Neural cell (in vitro differentiated cells): Measurements from ENCODE around the gene FIGNL2. TPM values are rescaled to one million over a fixed set of nuclear protein-coding genes. Genes with fewer than 3 reads are reported as not detected.

ENCODE experiments used
- H2AFZ ChIP-seq: fragments of 200-600, 300-800 bp; sonication (generic), shearing (Covaris generic); 2 replicates; pipeline ENCODE4 v1.6.0; 2014; ENCODE audit warnings: low read depth, mild to moderate bottlenecking, antibody characterized with exemption, low read length, moderate library complexity
- H3F3A ChIP-seq: fragments of 200-600 bp; shearing (Covaris generic); 2 replicates; pipeline ENCODE4 v1.6.1; 2016; ENCODE audit warnings: mild to moderate bottlenecking, moderate library complexity, mixed read lengths, antibody characterized with exemption, low read length; ENCODE audit not compliant: insufficient read depth, poor library complexity, severe bottlenecking
- H3K27ac ChIP-seq: fragments of 200-600, 300-800 bp; sonication (generic), shearing (Covaris generic); 2 replicates; pipeline ENCODE4 v1.5.1; 2014; ENCODE audit warnings: mild to moderate bottlenecking, low read length, moderate library complexity
- H3K27me3 ChIP-seq: fragments of 300-800, 200-600 bp; sonication (generic), shearing (Covaris generic); 2 replicates; pipeline ENCODE4 v1.6.0; 2014; ENCODE audit warnings: mild to moderate bottlenecking, low read depth, low read length, moderate library complexity; ENCODE audit not compliant: insufficient read depth
- H3K36me3 ChIP-seq: fragments of 300-800, 200-600 bp; sonication (generic), shearing (Covaris generic); 2 replicates; pipeline ENCODE4 v1.5.1; 2014; ENCODE audit warnings: mild to moderate bottlenecking, antibody characterized with exemption, low read length, moderate library complexity; ENCODE audit not compliant: insufficient read depth
- H3K4me2 ChIP-seq: fragments of 300-800, 200-600 bp; sonication (generic), shearing (Covaris generic); 2 replicates; pipeline ENCODE4 v1.6.0; 2014; ENCODE audit warnings: mild to moderate bottlenecking, low read length
- H3K4me3 ChIP-seq: fragments of 300-800, 200-600 bp; sonication (generic), shearing (Covaris generic); 2 replicates; pipeline ENCODE4 v1.5.1; 2014; ENCODE audit warnings: mild to moderate bottlenecking, low read length, moderate library complexity
- H3K79me2 ChIP-seq: fragments of 200-600 bp; shearing (Covaris generic); replicated peaks from 2 replicates; pipeline ENCODE4 v1.6.0; 2014; ENCODE audit warnings: mild to moderate bottlenecking, low read length, moderate library complexity; ENCODE audit not compliant: insufficient read depth
- H3K9ac ChIP-seq: fragments of 300-800, 200-600 bp; sonication (generic), shearing (Covaris generic); 2 replicates; pipeline ENCODE4 v1.6.1; 2016; ENCODE audit warnings: mild to moderate bottlenecking, low read length, mixed read lengths
- H3K9me2 ChIP-seq: fragments of 200-600 bp; shearing (Covaris generic); 2 replicates; pipeline ENCODE4 v1.6.1; 2016; ENCODE audit warnings: mild to moderate bottlenecking, low read length, mixed read lengths; ENCODE audit not compliant: insufficient read depth
- H3K9me3 ChIP-seq: fragments of 200-600, 300-800 bp; sonication (generic), shearing (Covaris generic); 2 replicates; pipeline ENCODE4 v1.6.1; 2016; ENCODE audit warnings: mild to moderate bottlenecking, mixed run types, low read length, moderate library complexity, mixed read lengths
- H4K20me1 ChIP-seq: fragments of 200-600 bp; shearing (Covaris generic); 2 replicates; pipeline ENCODE4 v1.6.1; 2016; ENCODE audit warnings: mild to moderate bottlenecking, mixed run types; ENCODE audit not compliant: insufficient read depth
- EP300 ChIP-seq: fragments of 450-650 bp; conservative IDR thresholded peaks from 2 replicates; pipeline ENCODE4 v1.6.1; 2014; ENCODE audit warnings: antibody characterized with exemption, mild to moderate bottlenecking, moderate library complexity; ENCODE audit not compliant: poor library complexity, severe bottlenecking
- EZH2 ChIP-seq: fragments of 200-600, 300-800 bp; shearing (Covaris generic), sonication (generic); IDR thresholded peaks from 2 replicates; pipeline ENCODE4 v1.6.1; 2014; ENCODE audit warnings: antibody characterized with exemption, low read length, borderline replicate concordance, mild to moderate bottlenecking; ENCODE audit not compliant: insufficient read depth, poor library complexity, severe bottlenecking
- MXI1 ChIP-seq: fragments of 450-650 bp; conservative IDR thresholded peaks from 2 replicates; pipeline ENCODE4 v1.6.1; 2014; ENCODE audit warnings: antibody characterized with exemption, mild to moderate bottlenecking; ENCODE audit not compliant: poor library complexity, severe bottlenecking
- POLR2AphosphoS5 ChIP-seq: IDR thresholded peaks from 2 replicates; pipeline ENCODE4 v1.6.1; 2012
- RAD21 ChIP-seq: fragments of 450-650 bp; conservative IDR thresholded peaks from 2 replicates; pipeline ENCODE4 v1.6.1; 2014; ENCODE audit warnings: antibody characterized with exemption, mild to moderate bottlenecking, moderate library complexity
- SMC3 ChIP-seq: fragments of 450-650 bp; conservative IDR thresholded peaks from 2 replicates; pipeline ENCODE4 v1.6.1; 2014; ENCODE audit warnings: antibody characterized with exemption, mild to moderate bottlenecking, moderate library complexity; ENCODE audit not compliant: poor library complexity
- TAF1 ChIP-seq: IDR thresholded peaks from 2 replicates; pipeline ENCODE4 v1.6.1; 2012; ENCODE audit warnings: low read depth
- polyA plus RNA-seq: library from polyadenylated mRNA; depleted of rRNA; stranded (reverse); fragments of >200 nt; gene quantifications from 2 replicates; pipeline ENCODE4 v1.2.3, GENCODE V29; 2014
- TF ChIP-seq, protein P1 (sequence below): fragments of 450-650 bp; IDR thresholded peaks from 2 replicates; pipeline ENCODE4 v1.5.1; 2014; ENCODE audit warnings: antibody characterized with exemption, mild to moderate bottlenecking, moderate library complexity; ENCODE audit not compliant: poor library complexity, severe bottlenecking
- TF ChIP-seq, protein P2 (sequence below): IDR thresholded peaks from 2 replicates; pipeline ENCODE4 v1.6.1; 2012; ENCODE audit warnings: borderline replicate concordance

Gene FIGNL2
- polyA plus RNA-seq, 1 donor from 2014 or later = 0.21 TPM

DNA sequence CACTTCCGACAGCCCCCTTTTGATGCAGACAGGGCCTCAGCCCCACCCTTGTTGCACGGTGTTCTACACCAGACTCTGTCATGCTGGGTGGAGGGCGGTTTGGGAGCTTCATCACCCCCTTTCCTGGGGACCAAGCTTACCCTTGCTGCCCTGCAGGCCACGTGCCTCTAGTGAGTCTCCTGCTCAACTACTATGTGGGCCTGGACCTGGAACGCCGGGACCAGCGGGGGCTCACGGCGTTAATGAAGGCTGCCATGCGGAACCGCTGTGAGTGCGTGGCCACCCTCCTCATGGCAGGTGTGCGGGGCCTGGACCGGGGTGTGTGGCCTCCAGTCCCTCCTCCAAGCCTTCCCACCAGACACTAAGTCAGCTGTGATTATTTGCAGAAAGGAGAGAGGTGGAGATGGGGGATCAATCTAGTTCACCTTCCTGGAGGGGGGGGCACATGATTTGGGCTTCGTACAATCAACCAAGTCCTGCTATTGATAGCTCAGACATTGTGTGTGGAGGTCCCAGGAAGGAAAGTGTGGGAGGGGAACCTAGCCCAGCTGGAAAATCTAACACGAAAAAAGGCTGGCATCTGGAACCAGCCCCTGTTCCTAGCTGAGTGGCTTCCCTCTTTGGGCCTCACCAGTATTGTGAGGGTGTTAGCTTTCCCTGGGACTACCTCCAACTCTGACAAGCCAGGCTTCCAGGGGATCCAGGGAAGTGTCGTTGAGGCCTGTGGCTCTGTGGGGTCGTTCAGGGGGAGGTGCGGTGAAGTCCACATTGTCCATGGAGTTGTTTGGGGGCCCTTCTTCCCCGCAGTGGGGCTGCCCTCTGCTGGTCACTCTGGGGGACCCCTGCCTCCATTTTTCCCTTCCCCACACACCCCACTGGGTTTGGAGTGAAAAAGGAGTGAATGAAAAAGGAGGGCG, 41.0 kb upstream of the FIGNL2 start:
- no peak overlapping the region for H3K4me3 ChIP-seq
- no peaks in the 10 kb centered on the region for H3K36me3 ChIP-seq
- no peaks in the 10 kb centered on the region for H3K79me2 ChIP-seq
- no peak overlapping the region for H3K9ac ChIP-seq
- H3K9me3 ChIP-seq = no peaks in the 10 kb centered on the region
- no peak overlapping the region for H2AFZ ChIP-seq
- no peaks in the 10 kb centered on the region for H3K9me2 ChIP-seq
- no peaks in the 10 kb centered on the region for H3F3A ChIP-seq
- no peak overlapping the region for H3K4me2 ChIP-seq
- no peak overlapping the region for H3K27ac ChIP-seq
- TF ChIP-seq, protein P1, sequence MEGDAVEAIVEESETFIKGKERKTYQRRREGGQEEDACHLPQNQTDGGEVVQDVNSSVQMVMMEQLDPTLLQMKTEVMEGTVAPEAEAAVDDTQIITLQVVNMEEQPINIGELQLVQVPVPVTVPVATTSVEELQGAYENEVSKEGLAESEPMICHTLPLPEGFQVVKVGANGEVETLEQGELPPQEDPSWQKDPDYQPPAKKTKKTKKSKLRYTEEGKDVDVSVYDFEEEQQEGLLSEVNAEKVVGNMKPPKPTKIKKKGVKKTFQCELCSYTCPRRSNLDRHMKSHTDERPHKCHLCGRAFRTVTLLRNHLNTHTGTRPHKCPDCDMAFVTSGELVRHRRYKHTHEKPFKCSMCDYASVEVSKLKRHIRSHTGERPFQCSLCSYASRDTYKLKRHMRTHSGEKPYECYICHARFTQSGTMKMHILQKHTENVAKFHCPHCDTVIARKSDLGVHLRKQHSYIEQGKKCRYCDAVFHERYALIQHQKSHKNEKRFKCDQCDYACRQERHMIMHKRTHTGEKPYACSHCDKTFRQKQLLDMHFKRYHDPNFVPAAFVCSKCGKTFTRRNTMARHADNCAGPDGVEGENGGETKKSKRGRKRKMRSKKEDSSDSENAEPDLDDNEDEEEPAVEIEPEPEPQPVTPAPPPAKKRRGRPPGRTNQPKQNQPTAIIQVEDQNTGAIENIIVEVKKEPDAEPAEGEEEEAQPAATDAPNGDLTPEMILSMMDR = no peak
- TF ChIP-seq MXI1 (no peak), POLR2AphosphoS5 (no peak), RAD21 (no peak), TAF1 (no peak), EP300 (no peak), EZH2 (no peak), SMC3 (no peak)
- TF ChIP-seq, protein P2, sequence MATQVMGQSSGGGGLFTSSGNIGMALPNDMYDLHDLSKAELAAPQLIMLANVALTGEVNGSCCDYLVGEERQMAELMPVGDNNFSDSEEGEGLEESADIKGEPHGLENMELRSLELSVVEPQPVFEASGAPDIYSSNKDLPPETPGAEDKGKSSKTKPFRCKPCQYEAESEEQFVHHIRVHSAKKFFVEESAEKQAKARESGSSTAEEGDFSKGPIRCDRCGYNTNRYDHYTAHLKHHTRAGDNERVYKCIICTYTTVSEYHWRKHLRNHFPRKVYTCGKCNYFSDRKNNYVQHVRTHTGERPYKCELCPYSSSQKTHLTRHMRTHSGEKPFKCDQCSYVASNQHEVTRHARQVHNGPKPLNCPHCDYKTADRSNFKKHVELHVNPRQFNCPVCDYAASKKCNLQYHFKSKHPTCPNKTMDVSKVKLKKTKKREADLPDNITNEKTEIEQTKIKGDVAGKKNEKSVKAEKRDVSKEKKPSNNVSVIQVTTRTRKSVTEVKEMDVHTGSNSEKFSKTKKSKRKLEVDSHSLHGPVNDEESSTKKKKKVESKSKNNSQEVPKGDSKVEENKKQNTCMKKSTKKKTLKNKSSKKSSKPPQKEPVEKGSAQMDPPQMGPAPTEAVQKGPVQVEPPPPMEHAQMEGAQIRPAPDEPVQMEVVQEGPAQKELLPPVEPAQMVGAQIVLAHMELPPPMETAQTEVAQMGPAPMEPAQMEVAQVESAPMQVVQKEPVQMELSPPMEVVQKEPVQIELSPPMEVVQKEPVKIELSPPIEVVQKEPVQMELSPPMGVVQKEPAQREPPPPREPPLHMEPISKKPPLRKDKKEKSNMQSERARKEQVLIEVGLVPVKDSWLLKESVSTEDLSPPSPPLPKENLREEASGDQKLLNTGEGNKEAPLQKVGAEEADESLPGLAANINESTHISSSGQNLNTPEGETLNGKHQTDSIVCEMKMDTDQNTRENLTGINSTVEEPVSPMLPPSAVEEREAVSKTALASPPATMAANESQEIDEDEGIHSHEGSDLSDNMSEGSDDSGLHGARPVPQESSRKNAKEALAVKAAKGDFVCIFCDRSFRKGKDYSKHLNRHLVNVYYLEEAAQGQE = no peak
- no peaks in the 10 kb centered on the region for H3K27me3 ChIP-seq
- H4K20me1 ChIP-seq = no peaks in the 10 kb centered on the region

DNA sequence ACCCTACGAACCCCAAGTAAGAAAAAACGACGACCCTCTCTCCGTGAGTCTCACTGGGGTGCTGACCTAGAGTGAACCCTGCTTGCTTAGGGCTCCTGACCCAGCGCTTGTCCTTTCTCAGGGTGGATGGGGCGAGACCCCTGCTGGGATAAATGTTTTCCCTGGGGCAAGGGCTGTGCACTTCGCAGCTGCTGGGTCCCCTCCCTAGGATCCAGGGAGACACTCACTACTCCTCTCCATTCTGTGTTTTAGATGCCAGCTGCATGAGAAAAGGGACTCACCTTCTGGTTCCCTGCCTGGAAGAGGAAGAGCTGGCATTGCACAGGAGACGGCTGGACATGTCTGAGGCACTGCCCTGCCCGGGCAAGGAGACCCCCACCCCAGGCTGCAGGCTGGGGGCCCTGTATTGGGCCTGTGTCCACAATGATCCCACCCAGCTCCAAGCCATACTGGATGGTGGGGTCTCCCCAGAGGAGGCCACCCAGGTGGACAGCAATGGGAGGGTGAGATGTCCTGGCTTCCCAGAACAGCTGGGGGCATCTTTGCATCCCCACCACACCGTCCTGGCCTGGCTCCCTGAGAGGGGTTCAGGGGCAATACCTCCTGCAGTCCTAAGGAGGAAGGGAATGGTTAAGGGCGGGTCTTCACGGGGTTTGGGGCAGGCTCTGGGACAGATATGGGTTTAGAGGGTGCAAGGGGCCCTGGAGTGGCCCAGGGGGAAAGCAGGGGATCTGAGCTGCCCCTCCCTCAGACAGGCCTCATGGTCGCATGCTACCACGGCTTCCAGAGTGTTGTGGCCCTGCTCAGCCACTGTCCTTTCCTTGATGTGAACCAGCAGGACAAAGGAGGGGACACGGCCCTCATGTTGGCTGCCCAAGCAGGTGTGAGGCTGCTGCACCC, 40.0 kb upstream of the FIGNL2 start:
- H3K27ac ChIP-seq = no peak overlapping the region
- no peak overlapping the region for H2AFZ ChIP-seq
- H4K20me1 ChIP-seq = no peaks in the 10 kb centered on the region
- no peaks in the 10 kb centered on the region for H3K9me3 ChIP-seq
- TF ChIP-seq MXI1 (no peak), TAF1 (no peak), EP300 (no peak), RAD21 (no peak), EZH2 (no peak)
- TF ChIP-seq, protein P2 = no peak
- TF ChIP-seq, protein P1 = no peak
- H3K79me2 ChIP-seq = no peaks in the 10 kb centered on the region
- no peaks in the 10 kb centered on the region for H3K36me3 ChIP-seq
- no peak overlapping the region for H3K9ac ChIP-seq
- H3K9me2 ChIP-seq = no peaks in the 10 kb centered on the region
- H3K27me3 ChIP-seq = no peaks in the 10 kb centered on the region
- H3K4me2 ChIP-seq = no peak overlapping the region
- no peak overlapping the region for H3K4me3 ChIP-seq
- H3F3A ChIP-seq = no peaks in the 10 kb centered on the region
